GM23248 (cell line): ENCODE data around the gene ARHGAP5.

Experiments
- EZH2 ChIP-seq: fragments of 200-600 bp; sonication (generic); IDR thresholded peaks from 2 replicates; pipeline ENCODE4 v1.6.1; 2018; ENCODE audit warnings: antibody characterized with exemption, mild to moderate bottlenecking; ENCODE audit not compliant: insufficient read depth, poor library complexity, severe bottlenecking
- EZH2phosphoT487 ChIP-seq: fragments of 200-600 bp; sonication (generic); IDR thresholded peaks from 2 replicates; pipeline ENCODE4 v1.6.1; 2018; ENCODE audit warnings: antibody characterized with exemption, moderate library complexity, mild to moderate bottlenecking, low read depth; ENCODE audit not compliant: insufficient read depth

DNA sequence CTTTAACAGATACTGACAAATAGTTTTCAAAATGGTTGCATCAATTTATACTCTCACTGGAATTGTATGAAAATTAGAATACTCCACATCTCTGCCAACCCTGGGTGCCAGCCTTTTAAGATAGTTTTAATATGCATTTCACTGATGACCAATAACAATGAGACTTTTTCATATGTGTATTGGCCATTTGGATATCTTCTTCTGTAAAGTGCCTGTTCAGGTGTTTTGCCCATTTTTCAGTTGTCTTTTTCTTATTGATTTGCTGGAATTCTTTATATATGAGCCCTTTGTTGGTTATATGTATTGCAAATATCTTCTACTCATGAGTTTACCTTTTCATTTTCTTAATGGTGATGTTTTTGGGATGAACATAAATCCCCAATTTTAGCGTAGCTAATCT, 108.0 kb downstream of the ARHGAP5 start:
- TF ChIP-seq EZH2 (no peak), EZH2phosphoT487 (no peak)
